H1 (cell line): Measurements from ENCODE around the gene NAT9. TPM values are rescaled to one million over a fixed set of nuclear protein-coding genes. Genes with fewer than 3 reads are reported as not detected.

Experiments
- CTCF ChIA-PET: fragments of 300-600 bp; sonication (Branson Sonifier 250); formaldehyde crosslinking; loops from one replicate; lab custom pipeline; 2021; ENCODE audit not compliant: partially characterized antibody; lab: Charles Lee
- POLR2A ChIA-PET: fragments of 300-600 bp; sonication (Branson Sonifier 250); formaldehyde crosslinking; loops from one replicate; lab custom pipeline; 2021; ENCODE audit warnings: inconsistent platforms; ENCODE audit not compliant: partially characterized antibody; lab: Charles Lee
- DNase-seq, 2 experiments: peaks; one replicate each; pipeline versions ENCODE4 v3.0.0 to v3.0.0-alpha.2; 2010 to 2022; ENCODE audit warnings: low spot score in 2 of 2, low read depth in 1 of 2, mixed read lengths in 1 of 2
- FAIRE-seq: peaks from 2 replicates; lab custom pipeline; 2011; peaks lifted over from hg19 to GRCh38; lab: Jason Lieb, UNC
- H2AFZ ChIP-seq: 2 replicates; pipeline ENCODE4 v1.8.1; 2012; ENCODE audit warnings: low read length, inconsistent platforms
- H2AK5ac ChIP-seq: 2 replicates; pipeline ENCODE4 v1.6.1; 2013; ENCODE audit warnings: low read depth, low read length
- H2BK120ac ChIP-seq: replicated peaks from 2 replicates; pipeline ENCODE3; 2013; ENCODE audit warnings: low read depth, low read length, inconsistent platforms
- H2BK12ac ChIP-seq: 2 replicates; pipeline ENCODE4 v1.6.1; 2013; ENCODE audit warnings: low read depth, low read length
- H2BK15ac ChIP-seq: 2 replicates; pipeline ENCODE4 v1.6.1; 2013; ENCODE audit warnings: low read length
- H2BK20ac ChIP-seq: 2 replicates; pipeline ENCODE4 v1.6.1; 2013; ENCODE audit warnings: low read length
- H2BK5ac ChIP-seq: 2 replicates; pipeline ENCODE4 v1.6.1; 2013; ENCODE audit warnings: low read depth, low read length
- H3K14ac ChIP-seq: 2 replicates; pipeline ENCODE4 v1.6.1; 2013; ENCODE audit warnings: inconsistent platforms; ENCODE audit not compliant: insufficient read length
- H3K18ac ChIP-seq: 2 replicates; pipeline ENCODE4 v1.6.1; 2013; ENCODE audit warnings: low read length; ENCODE audit errors: extremely low read depth
- H3K23ac ChIP-seq: 2 replicates; pipeline ENCODE4 v1.6.1; 2013; ENCODE audit warnings: inconsistent platforms; ENCODE audit not compliant: insufficient read length
- H3K23me2 ChIP-seq: 2 replicates; pipeline ENCODE4 v1.6.1; 2013; ENCODE audit warnings: low read depth, low read length
- H3K27ac ChIP-seq: 2 replicates; pipeline ENCODE4 v1.6.1; 2011; ENCODE audit warnings: low read depth, low read length, inconsistent platforms
- H3K27me3 ChIP-seq, 4 experiments: replicated peaks in 1 of 4; 1 replicate in 1 of 4; 2 replicates in 3 of 4; pipeline versions ENCODE4 v1.6.1 to v1.8.1; 2011 to 2013; ENCODE audit warnings: low read length in 3 of 4, mild to moderate bottlenecking in 3 of 4, inconsistent platforms in 2 of 4, mixed read lengths in 2 of 4, moderate library complexity in 1 of 4; ENCODE audit not compliant: control insufficient read depth in 3 of 4, insufficient read depth in 3 of 4; ENCODE audit errors: extremely low read depth in 1 of 4
- H3K36me3 ChIP-seq, 4 experiments: 2 replicates each; pipeline versions ENCODE4 v1.6.1 to v1.8.1; 2011 to 2013; ENCODE audit warnings: mild to moderate bottlenecking in 4 of 4, low read length in 3 of 4, moderate library complexity in 2 of 4, control low read depth in 1 of 4, inconsistent platforms in 1 of 4; ENCODE audit not compliant: insufficient read depth in 4 of 4, control insufficient read depth in 2 of 4
- H3K4ac ChIP-seq: replicated peaks from 2 replicates; pipeline ENCODE3; 2013; ENCODE audit warnings: low read length, low read depth, mixed read lengths, inconsistent platforms; ENCODE audit not compliant: insufficient read length
- H3K4me1 ChIP-seq, 4 experiments: replicated peaks in 1 of 4; 1 replicate in 1 of 4; 2 replicates in 3 of 4; pipeline versions ENCODE4 v1.6.1 to v1.8.1; 2011 to 2013; ENCODE audit warnings: low read length in 3 of 4, inconsistent platforms in 2 of 4, mixed read lengths in 1 of 4; ENCODE audit not compliant: insufficient read depth in 4 of 4, control insufficient read depth in 3 of 4
- H3K4me2 ChIP-seq, 2 experiments: 2 replicates each; pipeline versions ENCODE4 v1.6.1 to v1.8.1; 2011 to 2013; ENCODE audit warnings: low read depth in 2 of 2, low read length in 2 of 2, control low read depth in 1 of 2, inconsistent platforms in 1 of 2, mild to moderate bottlenecking in 1 of 2; ENCODE audit not compliant: insufficient read depth in 1 of 2
- H3K4me3 ChIP-seq, 4 experiments: fragments of 200-600, 300-600 bp in 1 of 4; sonication (generic), shearing (Covaris generic), sonication (Bioruptor Twin) in 1 of 4; 2 replicates each; pipeline versions ENCODE4 v1.5.1 to v1.8.1; 2011 to 2016; ENCODE audit warnings: low read length in 4 of 4, low read depth in 3 of 4, control low read depth in 2 of 4, inconsistent platforms in 2 of 4, mild to moderate bottlenecking in 2 of 4, mixed read lengths in 1 of 4, moderate library complexity in 1 of 4; ENCODE audit not compliant: insufficient read depth in 2 of 4; ENCODE audit errors: extremely low read depth in 1 of 4
- H3K56ac ChIP-seq: replicated peaks from 2 replicates; pipeline ENCODE3; 2013; ENCODE audit warnings: low read depth, mild to moderate bottlenecking, mixed read lengths, low read length, inconsistent platforms; ENCODE audit not compliant: insufficient read length
- H3K79me1 ChIP-seq: 2 replicates; pipeline ENCODE4 v1.6.1; 2013; ENCODE audit warnings: low read depth, low read length, control low read depth
- H3K79me2 ChIP-seq, 2 experiments: 2 replicates each; pipeline versions ENCODE4 v1.6.1 to v1.8.1; 2012 to 2013; ENCODE audit warnings: low read length in 2 of 2, mild to moderate bottlenecking in 2 of 2, inconsistent platforms in 1 of 2; ENCODE audit not compliant: insufficient read depth in 2 of 2, control insufficient read depth in 1 of 2
- H3K9ac ChIP-seq, 4 experiments: replicated peaks in 1 of 4; 1 replicate in 1 of 4; 2 replicates in 3 of 4; pipeline versions ENCODE4 v1.6.1 to v1.8.1; 2011 to 2013; ENCODE audit warnings: low read depth in 3 of 4, low read length in 3 of 4, control low read depth in 2 of 4, mild to moderate bottlenecking in 2 of 4, moderate library complexity in 2 of 4, inconsistent platforms in 1 of 4; ENCODE audit errors: extremely low read depth in 1 of 4
- H3K9me3 ChIP-seq, 2 experiments: 2 replicates each; pipeline versions ENCODE4 v1.6.1 to v1.8.1; 2012 to 2013; ENCODE audit warnings: mild to moderate bottlenecking in 2 of 2, moderate library complexity in 2 of 2, control low read depth in 1 of 2, inconsistent platforms in 1 of 2, low read depth in 1 of 2, low read length in 1 of 2, mixed read lengths in 1 of 2; ENCODE audit not compliant: insufficient read depth in 2 of 2
- H4K20me1 ChIP-seq, 2 experiments: replicated peaks in 1 of 2; 2 replicates each; pipeline versions ENCODE3 to v1.8.1; 2011 to 2013; ENCODE audit warnings: inconsistent platforms in 2 of 2, low read length in 2 of 2, mild to moderate bottlenecking in 1 of 2; ENCODE audit not compliant: insufficient read depth in 2 of 2, control insufficient read depth in 1 of 2
- H4K5ac ChIP-seq: 2 replicates; pipeline ENCODE4 v1.6.1; 2013; ENCODE audit warnings: low read length, low read depth, mixed read lengths, inconsistent platforms; ENCODE audit not compliant: insufficient read length
- H4K8ac ChIP-seq: 2 replicates; pipeline ENCODE4 v1.8.0; 2013; ENCODE audit warnings: mild to moderate bottlenecking, moderate library complexity, low read length, inconsistent platforms; ENCODE audit not compliant: insufficient read depth; ENCODE audit errors: extremely low read depth
- H4K91ac ChIP-seq: replicated peaks from 2 replicates; pipeline ENCODE3; 2013; ENCODE audit warnings: low read length, mixed read lengths, inconsistent platforms; ENCODE audit not compliant: insufficient read length
- CEBPB ChIP-seq: IDR thresholded peaks from 2 replicates; pipeline ENCODE4 v1.6.1; 2012; ENCODE audit warnings: low read depth, low read length
- CTBP2 ChIP-seq: IDR thresholded peaks from 2 replicates; pipeline ENCODE4 v1.7.0; 2011; ENCODE audit warnings: borderline replicate concordance, mild to moderate bottlenecking, moderate library complexity, mixed read lengths, low read length; ENCODE audit not compliant: insufficient read depth, insufficient read length
- HDAC2 ChIP-seq, 2 experiments: fragments of 300-600 bp in 1 of 2; sonication (generic) in 1 of 2; IDR thresholded peaks; 2 replicates each; pipeline ENCODE4 v1.6.1; 2011 to 2012; ENCODE audit warnings: low read depth in 2 of 2, low read length in 2 of 2, mild to moderate bottlenecking in 2 of 2, moderate library complexity in 2 of 2, borderline replicate concordance in 1 of 2, inconsistent platforms in 1 of 2
- RFX5 ChIP-seq: IDR thresholded peaks from 2 replicates; pipeline ENCODE4 v1.6.1; 2011; ENCODE audit warnings: low read depth, low read length, improper control_type of control experiment, borderline replicate concordance
- RXRA ChIP-seq: IDR thresholded peaks from 2 replicates; pipeline ENCODE4 v1.6.1; 2011; ENCODE audit warnings: low read depth, mild to moderate bottlenecking, low read length, moderate library complexity; ENCODE audit not compliant: insufficient read depth
- SRF ChIP-seq: IDR thresholded peaks from 2 replicates; pipeline ENCODE4 v1.6.1; 2011; ENCODE audit warnings: mild to moderate bottlenecking, low read depth, low read length, moderate library complexity
- TAF7 ChIP-seq: optimal IDR thresholded peaks from 2 replicates; pipeline ENCODE3; 2011; ENCODE audit warnings: low read depth, mild to moderate bottlenecking, inconsistent platforms, low read length, moderate library complexity, borderline replicate concordance
- TEAD4 ChIP-seq: IDR thresholded peaks from 2 replicates; pipeline ENCODE4 v1.6.1; 2012; ENCODE audit warnings: low read depth, low read length, inconsistent platforms, mixed read lengths
- WGBS, 2 experiments: shearing (Covaris generic) in 1 of 2; methylation state at CpG; one replicate each; pipeline versions ENCODE4 v1.1.6 to v1.1.7; 2013 to 2015; ENCODE audit warnings: low lambda C conversion rate in 2 of 2, mixed read lengths in 2 of 2, inconsistent platforms in 1 of 2, low coverage in 1 of 2, missing lambda C conversion rate in 1 of 2; ENCODE audit not compliant: insufficient replicate concordance in 2 of 2, insufficient coverage in 1 of 2, insufficient read length in 1 of 2; ENCODE audit errors: extremely low coverage in 1 of 2, missing lambda C conversion rate in 1 of 2; 5-methylcytosine and 5-hydroxymethylcytosine counted together
- polyA plus RNA-seq, 7 experiments: library from polyadenylated mRNA; depleted of rRNA in 3 of 7; stranded (reverse) in 5 of 7; unstranded in 2 of 7; fragments of >200 nt in 5 of 7; fragments of 200-250 nt in 2 of 7; gene quantifications; 1 replicate in 5 of 7; 2 replicates in 1 of 7; 4 replicates in 1 of 7; pipeline versions ENCODE4 v1.2.1 to v1.2.3, GENCODE V29; 2011 to 2013; ENCODE audit warnings: missing spikeins in 2 of 7, mixed read lengths in 2 of 7
- total RNA-seq: library from RNA; stranded (reverse); fragmentation: NEBNext Ultra II Directional; extraction: Animal tissue kit (Norgen Biotek cat#: 25700); gene quantifications from 2 replicates; pipeline ENCODE4 v1.2.1, GENCODE V29; 2021

NAT9 gene
- total and polyA plus RNA-seq, 2 of the 8 experiments (the other 6 are each of a cell fraction or from before 2014, with no cell fraction given) = 32.3 to 42.7 TPM

DNA sequence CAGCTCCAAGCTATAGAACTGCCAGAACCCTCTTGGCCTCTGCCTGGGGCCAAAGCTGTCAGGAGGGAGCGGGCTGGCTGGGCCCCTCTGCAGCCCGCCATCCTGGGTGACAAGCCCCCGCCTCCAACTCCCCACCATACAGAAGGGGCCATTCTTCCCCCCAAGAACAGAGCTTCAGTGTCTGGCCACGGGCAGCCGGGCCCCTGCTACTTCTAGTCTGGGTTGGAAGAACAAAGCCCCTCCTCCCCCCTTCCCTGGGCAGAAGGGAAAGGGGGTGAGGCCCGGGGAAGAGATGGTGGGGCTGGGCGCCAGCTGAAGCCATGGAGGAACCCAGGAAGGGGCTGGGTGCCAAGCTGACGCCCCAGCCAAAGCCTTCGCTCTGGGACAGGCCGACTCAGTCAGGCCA, 9.0 kb downstream of the NAT9 start:
- Histone ChIP-seq H3K27ac (no peak overlapping the region), H2AFZ (no peak overlapping the region), H3K9ac (no peak overlapping the region), H2BK120ac (no peak overlapping the region), H3K18ac (no peak overlapping the region), H3K9me3 (no peaks in the 10 kb centered on the region), H2BK15ac (no peak overlapping the region), H3K4ac (no peak overlapping the region), H2AK5ac (no peak overlapping the region), H3K23ac (no peak overlapping the region), H3K56ac (no peak overlapping the region), H4K5ac (no peak overlapping the region), H3K4me3 (no peak overlapping the region), H3K4me2 (no peak overlapping the region), H3K23me2 (no peaks in the 10 kb centered on the region), H3K14ac (no peak overlapping the region), H2BK5ac (no peak overlapping the region), H4K91ac (no peak overlapping the region), H3K79me2 (peaks cover 0 to 6% of the 10 kb centered on the region in 2 experiments; a peak in 1 of 4 replicates), H2BK12ac (no peak overlapping the region), H3K4me1 (peaks cover 0 to 22% (median 11%) of the 10 kb centered on the region in 4 experiments; a peak in 6 of 7 replicates), H3K36me3 (peaks cover 2 to 29% (median 6%) of the 10 kb centered on the region in 4 experiments; a peak in 5 of 8 replicates), H3K27me3 (no peaks in the 10 kb centered on the region), H4K8ac (no peak overlapping the region), H2BK20ac (no peak overlapping the region), H3K79me1 (peaks cover 4% of the 10 kb centered on the region; the same call in 1 of the 2 replicates), H4K20me1 (peaks cover 7 to 12% of the 10 kb centered on the region in 2 experiments)
- FAIRE-seq (no peak), DNase-seq (no peak)
- CTCF ChIA-PET = interaction anchor here (0.7 to 21.4 kb wide), 8 partner anchors 11 to 110 kb away, joined by 3 to 388 read pairs (median 4); partner anchors contain the start of gene NHERF1
- POLR2A ChIA-PET = interaction anchor here (0.8 to 2.1 kb wide), 6 partner anchors 9 to 20 kb away, joined by 3 to 10 read pairs (median 4); a partner anchor contains a TSS
- 90% methylated on average over 10 of the region's 10 CpGs; no CpG with 5 or more reads in 1 of the 2 experiments for WGBS, 2 experiments
- TF ChIP-seq TAF7 = no peak
- TF ChIP-seq TEAD4 = no peak
- no peak for TF ChIP-seq SRF
- no peak for TF ChIP-seq RXRA
- TF ChIP-seq CTBP2 = no peak
- TF ChIP-seq CEBPB = no peak
- no peak for TF ChIP-seq RFX5
- no peak for TF ChIP-seq HDAC2 (IDR thresholded peaks at IDR 0.05; ENCODE audit: borderline replicate concordance in 1 of 2, low read depth in 2 of 2, low read length in 2 of 2)
